Caco-2 (cell line): ENCODE results near the gene SHISA2. TPM values are rescaled to one million over a fixed set of nuclear protein-coding genes. Genes with fewer than 3 reads are reported as not detected.
A peak's percentile ranks its signal among the peaks of the same experiment; 100 is the strongest.
"Not testable (repeated sequence)": the region's sequence is repeated elsewhere in the genome, so short reads cannot be mapped to it uniquely, and the experiment has no call there.

Experiments used
- BruUV-seq: library from RNA; stranded (reverse); fragments of 400-500 nt; replicated peaks from 2 replicates; lab custom pipeline; 2021; lab: Mats Ljungman, UMichigan
- CTCF ChIA-PET: fragments of 300-600 bp; sonication (Branson Sonifier 250); formaldehyde crosslinking; loops from one replicate; lab custom pipeline; 2022; ENCODE audit warnings: antibody characterized with exemption; lab: Charles Lee
- POLR2A ChIA-PET: fragments of 300-600 bp; sonication (Branson Sonifier 250); formaldehyde crosslinking; loops from one replicate; lab custom pipeline; 2022; ENCODE audit warnings: antibody characterized with exemption; lab: Charles Lee
- DNase-seq, 2 experiments: peaks; one replicate each; pipeline versions ENCODE4 v3.0.0 to v3.0.0-alpha.2; 2020 to 2022
- H3K27me3 ChIP-seq: replicated peaks from 2 replicates; pipeline ENCODE4 v1.6.0; 2011; ENCODE audit warnings: low read length; ENCODE audit not compliant: control insufficient read depth, insufficient read depth
- H3K36me3 ChIP-seq: 2 replicates; pipeline ENCODE4 v1.5.1; 2011; ENCODE audit warnings: low read length; ENCODE audit not compliant: control insufficient read depth, insufficient read depth
- H3K4me1 ChIP-seq: fragments of 250-450 bp; sonication (Bioruptor Pico); 2 replicates; pipeline ENCODE4 v1.5.1; 2020; ENCODE audit warnings: mild to moderate bottlenecking
- H3K4me3 ChIP-seq: 2 replicates; pipeline ENCODE4 v1.5.1; 2011; ENCODE audit warnings: low read depth, mild to moderate bottlenecking, control low read depth, low read length
- H3K9me3 ChIP-seq: fragments of 250-450 bp; sonication (Bioruptor Pico); 2 replicates; pipeline ENCODE4 v1.5.1; 2020; ENCODE audit warnings: mild to moderate bottlenecking, moderate library complexity
- H3K27ac Mint-ChIP-seq: one replicate; pipeline ENCODE4 v1.8.0; 2022; ENCODE audit warnings: mixed read lengths; ENCODE audit not compliant: unreplicated experiment
- H3K27me3 Mint-ChIP-seq: one replicate; pipeline ENCODE4 v1.8.0; 2022; ENCODE audit warnings: mixed read lengths; ENCODE audit not compliant: insufficient read depth, unreplicated experiment
- H3K36me3 Mint-ChIP-seq: one replicate; pipeline ENCODE4 v1.8.0; 2022; ENCODE audit warnings: mild to moderate bottlenecking, mixed read lengths; ENCODE audit not compliant: insufficient read depth, unreplicated experiment
- H3K4me1 Mint-ChIP-seq: one replicate; pipeline ENCODE4 v1.8.0; 2022; ENCODE audit warnings: low read depth, mixed read lengths; ENCODE audit not compliant: unreplicated experiment
- H3K4me3 Mint-ChIP-seq: one replicate; pipeline ENCODE4 v1.8.0; 2022; ENCODE audit warnings: mild to moderate bottlenecking, moderate library complexity, mixed read lengths; ENCODE audit not compliant: unreplicated experiment
- H3K9me3 Mint-ChIP-seq: one replicate; pipeline ENCODE4 v1.8.0; 2022; ENCODE audit warnings: mixed read lengths; ENCODE audit not compliant: unreplicated experiment
- intact Hi-C: fragments of 100-400 bp; cut with micrococcal nuclease; formaldehyde crosslinking; loops from one replicate; pipeline ENCODE4 v1.10.0; 2022; ENCODE audit not compliant: unreplicated experiment
- total RNA-seq: library from RNA; stranded (reverse); gene quantifications from 2 replicates; pipeline ENCODE4 v1.2.3, GENCODE V29; 2022
- TF ChIP-seq, protein P1 (sequence below), 2 experiments: fragments of 200-600 bp in 1 of 2; IDR thresholded peaks; 1 replicate in 1 of 2; 2 replicates in 1 of 2; pipeline versions ENCODE4 v1.5.1 to v1.8.0; 2011 to 2022; ENCODE audit warnings: antibody characterized with exemption in 1 of 2, control low read depth in 1 of 2, inconsistent platforms in 1 of 2, low read depth in 1 of 2, low read length in 1 of 2, mild to moderate bottlenecking in 1 of 2, moderate library complexity in 1 of 2; ENCODE audit not compliant: insufficient read depth in 1 of 2, severe bottlenecking in 1 of 2, unreplicated experiment in 1 of 2

SHISA2 gene
- total RNA-seq, 1 experiment from 2014 or later, result not detected

DNA sequence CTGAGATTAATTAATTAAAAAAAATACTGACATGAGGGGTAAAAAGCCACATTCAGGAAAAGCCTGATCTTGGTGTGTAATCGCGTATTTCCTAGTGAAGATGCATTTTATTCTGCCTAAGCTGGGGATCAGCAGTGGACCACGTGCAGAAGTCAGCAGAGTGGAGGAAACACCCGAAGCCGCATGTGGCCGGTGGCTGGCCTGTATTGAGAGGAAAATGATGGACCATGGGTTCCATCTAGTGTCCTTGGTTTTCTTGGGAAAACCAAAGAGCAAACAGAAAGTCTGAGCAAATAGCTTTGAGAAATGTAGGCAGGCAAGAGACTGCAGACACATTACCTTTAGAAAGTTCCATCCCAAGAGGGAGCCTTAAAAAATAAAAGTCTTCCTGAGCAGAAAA, 23.7 kb upstream of the SHISA2 start:
- no peaks in the 10 kb centered on the region for H3K36me3 ChIP-seq
- H3K9me3 Mint-ChIP-seq, result no peaks in the 10 kb centered on the region
- no peaks in the 10 kb centered on the region for H3K4me1 Mint-ChIP-seq
- no peak overlapping the region for H3K4me3 ChIP-seq
- no TSS peak for BruUV-seq
- ChIA-PET POLR2A (interaction anchor here (0.6 kb wide), 1 partner anchor 210 kb away, joined by 3 read pairs; no protein-coding TSS in a partner anchor), CTCF (interaction anchor here (0.7 to 2.2 kb wide), 3 partner anchors 422 to 501 kb away, joined by 3 to 11 read pairs (median 3); no protein-coding TSS in a partner anchor)
- no peaks in the 10 kb centered on the region for H3K9me3 ChIP-seq
- peaks cover 13% of the 10 kb centered on the region for H3K27me3 Mint-ChIP-seq
- H3K4me3 Mint-ChIP-seq, result no peak overlapping the region
- peak in 1 of 2 experiments; percentile 30 for DNase-seq
- H3K4me1 ChIP-seq, result peaks cover 4% of the 10 kb centered on the region; the same call in 1 of the 2 replicates
- intact Hi-C loops, result loop anchor here (1.0 to 2.0 kb wide), 2 partner anchors 37 to 501 kb away; no protein-coding TSS in a partner anchor
- H3K36me3 Mint-ChIP-seq, result no peaks in the 10 kb centered on the region
- TF ChIP-seq, protein P1, sequence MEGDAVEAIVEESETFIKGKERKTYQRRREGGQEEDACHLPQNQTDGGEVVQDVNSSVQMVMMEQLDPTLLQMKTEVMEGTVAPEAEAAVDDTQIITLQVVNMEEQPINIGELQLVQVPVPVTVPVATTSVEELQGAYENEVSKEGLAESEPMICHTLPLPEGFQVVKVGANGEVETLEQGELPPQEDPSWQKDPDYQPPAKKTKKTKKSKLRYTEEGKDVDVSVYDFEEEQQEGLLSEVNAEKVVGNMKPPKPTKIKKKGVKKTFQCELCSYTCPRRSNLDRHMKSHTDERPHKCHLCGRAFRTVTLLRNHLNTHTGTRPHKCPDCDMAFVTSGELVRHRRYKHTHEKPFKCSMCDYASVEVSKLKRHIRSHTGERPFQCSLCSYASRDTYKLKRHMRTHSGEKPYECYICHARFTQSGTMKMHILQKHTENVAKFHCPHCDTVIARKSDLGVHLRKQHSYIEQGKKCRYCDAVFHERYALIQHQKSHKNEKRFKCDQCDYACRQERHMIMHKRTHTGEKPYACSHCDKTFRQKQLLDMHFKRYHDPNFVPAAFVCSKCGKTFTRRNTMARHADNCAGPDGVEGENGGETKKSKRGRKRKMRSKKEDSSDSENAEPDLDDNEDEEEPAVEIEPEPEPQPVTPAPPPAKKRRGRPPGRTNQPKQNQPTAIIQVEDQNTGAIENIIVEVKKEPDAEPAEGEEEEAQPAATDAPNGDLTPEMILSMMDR (IDR thresholded peaks at IDR 0.05; ENCODE audit: insufficient read depth in 1 of 2, low read depth in 1 of 2, low read length in 1 of 2, severe bottlenecking in 1 of 2, unreplicated experiment in 1 of 2), result peak in 1 of 2 experiments; percentile 17
- no peaks in the 10 kb centered on the region for H3K27me3 ChIP-seq
- no peak overlapping the region for H3K27ac Mint-ChIP-seq

DNA sequence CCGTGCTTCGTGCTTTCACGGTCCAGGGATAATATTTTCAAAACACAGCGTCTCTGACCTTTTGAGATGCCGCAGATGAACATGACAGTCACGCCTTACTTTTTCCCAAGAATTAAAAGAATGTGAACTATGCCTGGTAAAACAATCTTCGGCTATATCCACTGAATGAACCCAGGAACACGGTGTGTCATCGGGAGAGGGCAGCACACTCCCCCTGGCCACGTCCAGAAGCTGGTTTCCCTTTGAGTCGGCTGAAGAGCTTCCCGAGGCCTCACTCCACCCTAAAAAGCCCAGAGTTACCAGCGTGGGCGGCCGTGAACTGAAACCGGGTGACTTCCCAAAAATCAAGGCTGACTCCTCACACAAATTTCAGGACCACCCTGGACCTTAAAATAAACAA, 22.9 kb upstream of the SHISA2 start:
- Mint-ChIP-seq H3K36me3 (no peaks in the 10 kb centered on the region), H3K4me3 (no peak overlapping the region), H3K4me1 (no peaks in the 10 kb centered on the region), H3K27ac (no peak overlapping the region), H3K27me3 (peaks cover 12% of the 10 kb centered on the region), H3K9me3 (no peaks in the 10 kb centered on the region)
- CTCF ChIA-PET, result interaction anchor here (0.7 to 2.2 kb wide), 2 partner anchors 430 to 500 kb away, joined by 3 to 11 read pairs; no protein-coding TSS in a partner anchor
- POLR2A ChIA-PET, result no interaction called here
- Histone ChIP-seq H3K9me3 (no peaks in the 10 kb centered on the region), H3K27me3 (no peaks in the 10 kb centered on the region), H3K4me1 (peaks cover 4% of the 10 kb centered on the region; the same call in 1 of the 2 replicates), H3K4me3 (no peak overlapping the region), H3K36me3 (no peaks in the 10 kb centered on the region)
- no TSS peak for BruUV-seq
- peak; percentile 62 for DNase-seq
- TF ChIP-seq, protein P1 (IDR thresholded peaks at IDR 0.05; ENCODE audit: insufficient read depth in 1 of 2, low read depth in 1 of 2, low read length in 1 of 2, severe bottlenecking in 1 of 2, unreplicated experiment in 1 of 2), result peak; percentile 13
- intact Hi-C loops, result loop anchor here (1.0 to 2.0 kb wide), 2 partner anchors 38 to 500 kb away; no protein-coding TSS in a partner anchor

DNA sequence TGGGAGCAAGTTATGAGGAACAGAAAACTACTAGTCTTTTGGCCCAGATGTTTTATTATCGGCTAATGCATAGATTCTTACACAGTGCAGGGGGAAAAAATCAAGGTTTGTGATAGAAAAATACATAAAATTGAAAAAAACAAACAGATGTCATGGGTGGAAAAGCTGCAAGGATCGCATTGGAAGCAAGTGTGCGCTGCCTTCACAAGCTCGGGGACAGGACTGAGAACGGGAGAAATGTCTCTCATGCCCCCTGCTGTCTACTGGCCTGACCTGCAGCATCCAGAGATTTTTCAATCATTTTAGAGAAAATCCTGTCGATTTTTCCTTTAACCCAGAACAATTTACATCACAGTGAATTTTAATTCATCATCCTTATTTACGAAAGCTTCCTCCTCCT, 20.5 kb upstream of the SHISA2 start:
- H3K36me3 Mint-ChIP-seq, H3K27ac Mint-ChIP-seq, H3K27me3 Mint-ChIP-seq, H3K4me3 Mint-ChIP-seq, H3K36me3 ChIP-seq, DNase-seq, POLR2A ChIA-PET, H3K4me1 ChIP-seq, H3K4me1 Mint-ChIP-seq, intact Hi-C loops, H3K27me3 ChIP-seq, H3K9me3 ChIP-seq, H3K9me3 Mint-ChIP-seq, BruUV-seq, H3K4me3 ChIP-seq: not testable (repeated sequence)
- TF ChIP-seq, protein P1 (IDR thresholded peaks at IDR 0.05; ENCODE audit: insufficient read depth in 1 of 2, low read depth in 1 of 2, low read length in 1 of 2, severe bottlenecking in 1 of 2, unreplicated experiment in 1 of 2), result peak in 1 of 2 experiments; percentile 16
- CTCF ChIA-PET, result interaction anchor here (0.7 kb wide), 1 partner anchor 498 kb away, joined by 4 read pairs; no protein-coding TSS in a partner anchor
